HG02884 (cell line): ENCODE data around the gene ACBD6.

Source experiments
- ATAC-seq: cut with Tn5 transposase; IDR thresholded peaks from one replicate; pipeline ENCODE4 v1.9.1; 2021; ENCODE audit warnings: mild to moderate bottlenecking, moderate library complexity; ENCODE audit not compliant: unreplicated experiment

The ACBD6 gene

DNA sequence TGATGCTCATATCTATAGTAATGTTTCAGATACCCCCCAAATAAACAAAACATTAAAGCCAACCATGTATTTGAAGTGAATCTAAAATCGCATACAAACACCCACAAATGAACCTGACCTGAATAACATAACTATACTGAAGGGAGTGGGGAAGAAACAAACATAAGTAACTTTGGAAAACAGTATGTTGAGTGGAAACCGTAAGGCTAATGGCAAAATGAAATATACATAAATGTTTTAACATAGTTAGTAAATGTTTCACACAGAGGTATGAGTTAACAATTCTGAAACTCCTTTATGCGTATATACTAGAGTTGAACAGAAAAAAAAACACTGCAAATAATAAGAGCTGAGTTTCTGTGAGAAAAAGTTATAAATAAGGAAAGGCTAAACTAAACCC lies 125.6 kb downstream of the ACBD6 start:
- no peak for ATAC-seq

DNA sequence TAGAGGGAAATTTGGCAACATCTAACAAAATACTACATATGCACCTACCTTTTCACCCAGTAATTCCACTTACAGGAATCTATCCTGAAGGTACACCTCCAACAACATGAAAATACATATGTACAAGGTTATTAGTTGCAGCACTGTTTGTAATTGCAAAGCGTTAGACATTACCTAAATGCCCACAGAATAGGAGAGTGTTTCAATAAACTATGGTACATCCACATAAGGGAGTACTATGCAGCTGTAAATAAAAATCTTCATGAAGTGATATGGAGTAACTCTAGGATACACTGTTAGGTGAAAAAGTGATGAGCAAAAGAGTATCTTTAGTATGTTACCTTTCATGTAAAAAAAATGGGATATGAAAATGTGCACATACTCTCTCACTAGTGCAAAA lies 126.1 kb downstream of the ACBD6 start:
- no peak for ATAC-seq

DNA sequence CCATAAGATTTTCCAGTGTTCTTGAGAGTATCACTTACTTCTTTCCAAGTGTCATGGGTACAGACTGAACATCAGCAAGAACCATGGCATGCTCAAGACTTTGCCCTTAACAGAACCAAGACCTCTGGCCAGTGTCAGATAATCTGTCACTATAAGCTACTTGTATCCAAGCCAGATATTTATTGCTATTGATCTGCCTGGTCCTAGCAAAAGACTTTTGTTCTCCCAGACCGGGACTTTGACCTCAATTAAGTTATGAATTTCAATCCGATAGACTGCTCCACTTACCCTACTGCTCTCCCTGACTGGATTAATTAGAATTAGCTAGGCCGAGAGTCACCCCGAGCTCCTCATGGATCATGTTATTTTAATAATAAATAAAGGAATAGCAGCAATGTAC lies 129.6 kb downstream of the ACBD6 start:
- no peak for ATAC-seq

- no peak for ATAC-seq
These were observed 131.8 kb downstream of the ACBD6 start for GRCh38 chr1:180370597-180370996.

- no peak for ATAC-seq
These were observed 132.2 kb downstream of the ACBD6 start for GRCh38 chr1:180370188-180370587.

DNA sequence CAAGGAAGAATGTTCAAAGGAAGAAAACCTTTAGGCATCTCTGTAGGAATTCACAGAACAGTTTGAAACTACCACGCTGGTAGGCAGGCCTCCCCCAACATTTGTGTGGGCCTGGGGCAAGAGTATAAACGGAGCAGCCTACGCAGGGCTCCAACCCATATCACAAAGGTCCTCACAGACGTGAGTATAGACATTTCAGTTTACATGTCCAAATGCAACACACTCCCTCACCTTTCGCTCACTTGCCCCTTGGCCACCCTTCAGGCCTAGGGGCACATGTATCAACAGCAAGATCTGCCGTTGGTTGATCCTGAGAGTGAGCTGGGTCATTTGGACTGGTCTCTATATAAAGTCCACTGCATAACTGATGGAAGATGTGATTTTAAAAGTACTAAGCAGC lies 133.3 kb downstream of the ACBD6 start:
- no peak for ATAC-seq

- ATAC-seq: no peak
These were observed 135.9 kb downstream of the ACBD6 start for GRCh38 chr1:180366371-180367068.

DNA sequence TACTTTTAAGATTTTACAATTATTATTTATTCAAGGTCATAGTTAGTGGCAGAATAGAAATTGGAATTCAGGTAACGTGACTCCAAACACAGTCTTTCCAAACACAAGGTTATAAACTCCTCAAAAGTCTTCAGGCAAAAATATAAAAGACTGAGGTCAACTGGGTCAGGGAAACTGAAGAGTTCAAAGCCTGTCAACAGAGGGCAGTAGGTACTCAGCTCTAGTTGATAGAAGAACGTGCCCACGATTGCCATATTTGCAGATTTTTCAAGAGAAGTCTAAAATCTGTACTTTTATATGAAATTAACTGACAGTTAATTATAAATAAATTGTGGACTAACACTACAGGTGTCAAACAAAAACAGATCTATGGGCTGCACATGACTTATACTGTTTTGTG lies 137.3 kb downstream of the ACBD6 start:
- ATAC-seq: no peak

- no peak for ATAC-seq
These were observed 139.0 kb downstream of the ACBD6 start for GRCh38 chr1:180363246-180363995.

DNA sequence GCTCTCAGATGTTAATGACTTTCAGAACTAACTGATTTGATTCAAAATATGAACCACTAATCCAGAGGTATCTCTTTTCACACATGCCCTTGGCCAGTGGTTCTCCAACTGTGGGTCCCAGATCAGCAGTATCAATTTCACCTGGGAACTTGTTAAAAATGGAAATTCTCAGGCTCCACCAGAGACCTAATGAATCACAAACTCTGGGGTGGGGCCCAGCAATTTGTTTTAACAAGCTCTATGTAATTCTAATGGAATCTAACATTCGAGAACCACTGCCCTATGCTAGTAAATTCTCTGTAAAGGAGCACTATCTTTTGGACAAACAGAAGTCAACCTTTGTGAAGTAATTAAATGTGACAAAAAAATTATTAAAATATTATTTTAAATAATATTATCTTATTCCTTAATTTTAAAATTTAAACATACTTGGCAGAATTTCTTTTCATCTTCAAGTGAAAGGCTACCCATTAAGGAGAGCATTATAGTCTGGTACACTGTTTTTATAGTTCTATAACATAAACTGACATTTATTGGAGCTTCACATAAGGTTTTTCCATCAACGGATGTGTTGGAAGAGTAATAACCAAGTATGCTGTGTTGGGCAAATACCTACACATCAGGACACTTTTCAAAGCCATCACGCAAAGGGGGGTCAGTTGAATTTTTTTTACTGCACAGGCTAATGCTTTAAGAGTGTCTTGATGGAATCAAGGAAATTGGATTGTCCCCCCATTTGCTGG lies 141.9 kb downstream of the ACBD6 start:
- no peak for ATAC-seq

GRCh38 chr1:180358649-180359048 lies 143.7 kb downstream of the ACBD6 start:
- ATAC-seq: no peak

DNA sequence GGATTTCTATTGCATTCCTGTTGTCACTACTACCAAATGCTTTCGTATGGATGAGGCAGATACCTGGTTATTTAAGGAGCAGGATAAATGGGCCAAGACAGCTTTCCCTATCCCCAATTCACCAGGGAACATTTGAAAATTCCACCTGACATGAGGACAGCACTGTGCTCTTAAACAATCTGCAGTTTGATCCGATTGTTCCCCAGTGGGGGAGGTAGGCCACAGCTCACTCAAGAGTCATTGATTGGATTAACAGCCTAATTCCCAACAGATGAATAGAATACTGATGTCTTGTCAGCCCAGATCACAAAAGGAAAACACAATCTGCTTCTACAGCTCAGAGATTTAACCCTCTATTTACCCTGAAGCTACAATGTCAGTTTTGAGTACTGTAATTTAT lies 148.4 kb downstream of the ACBD6 start:
- no peak for ATAC-seq

GRCh38 chr1:180352588-180352987 lies 149.8 kb downstream of the ACBD6 start:
- ATAC-seq: no peak

GRCh38 chr1:180352021-180352420 lies 150.4 kb downstream of the ACBD6 start:
- no peak for ATAC-seq

DNA sequence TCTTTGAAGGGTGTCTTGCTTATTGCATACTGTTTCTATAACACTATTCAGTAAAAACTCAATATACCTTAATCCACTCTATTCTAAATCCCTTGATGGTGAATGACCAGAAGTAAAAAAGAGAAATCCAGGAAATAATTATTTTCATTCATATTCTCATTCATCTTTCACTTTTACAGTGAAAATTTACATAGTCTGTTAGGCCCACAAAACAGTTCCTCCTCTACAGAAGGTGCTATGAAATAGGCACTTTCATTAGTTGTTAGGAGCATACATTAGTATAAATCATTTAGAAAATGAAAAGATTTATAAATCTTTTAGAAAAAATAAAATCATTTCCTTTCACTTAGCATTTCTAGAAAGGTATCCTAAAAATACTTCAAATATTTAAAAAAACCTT lies 157.2 kb downstream of the ACBD6 start:
- ATAC-seq: no peak

- ATAC-seq: no peak
These were observed 158.2 kb downstream of the ACBD6 start for GRCh38 chr1:180343921-180344769.

DNA sequence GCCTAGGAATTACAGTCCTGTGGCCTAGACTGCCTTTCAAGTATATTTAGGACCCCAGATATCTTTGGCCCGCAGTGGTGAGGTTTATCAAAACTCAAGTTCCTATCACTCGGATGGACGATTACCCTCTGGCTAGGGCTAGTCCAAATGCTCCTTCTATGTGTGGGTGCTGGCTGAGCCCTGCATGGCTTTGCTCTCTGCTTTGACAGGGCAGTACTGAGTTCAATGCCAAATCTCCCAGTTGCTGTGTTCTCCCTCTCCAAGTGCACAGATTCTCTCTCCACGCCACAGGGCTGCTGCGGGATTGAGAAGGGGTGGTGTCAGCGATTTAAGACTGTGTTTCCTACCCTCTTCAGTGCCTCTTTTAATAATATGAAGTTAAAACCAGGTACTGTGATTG lies 175.3 kb downstream of the ACBD6 start:
- no peak for ATAC-seq

GRCh38 chr1:180312926-180313325 lies 189.5 kb downstream of the ACBD6 start:
- no peak for ATAC-seq

- no peak for ATAC-seq
These were observed 191.2 kb downstream of the ACBD6 start for GRCh38 chr1:180311011-180311730.

GRCh38 chr1:180310095-180310494 lies 192.3 kb downstream of the ACBD6 start:
- ATAC-seq: no peak
